GM18526 (cell line): Measurements from ENCODE around the gene SIM2.

Experiments
- POLR2A ChIP-seq: IDR thresholded peaks from 3 replicates; pipeline ENCODE4 v1.6.1; 2011; ENCODE audit not compliant: insufficient read length; ENCODE audit errors: extremely low read depth

SIM2 gene

DNA sequence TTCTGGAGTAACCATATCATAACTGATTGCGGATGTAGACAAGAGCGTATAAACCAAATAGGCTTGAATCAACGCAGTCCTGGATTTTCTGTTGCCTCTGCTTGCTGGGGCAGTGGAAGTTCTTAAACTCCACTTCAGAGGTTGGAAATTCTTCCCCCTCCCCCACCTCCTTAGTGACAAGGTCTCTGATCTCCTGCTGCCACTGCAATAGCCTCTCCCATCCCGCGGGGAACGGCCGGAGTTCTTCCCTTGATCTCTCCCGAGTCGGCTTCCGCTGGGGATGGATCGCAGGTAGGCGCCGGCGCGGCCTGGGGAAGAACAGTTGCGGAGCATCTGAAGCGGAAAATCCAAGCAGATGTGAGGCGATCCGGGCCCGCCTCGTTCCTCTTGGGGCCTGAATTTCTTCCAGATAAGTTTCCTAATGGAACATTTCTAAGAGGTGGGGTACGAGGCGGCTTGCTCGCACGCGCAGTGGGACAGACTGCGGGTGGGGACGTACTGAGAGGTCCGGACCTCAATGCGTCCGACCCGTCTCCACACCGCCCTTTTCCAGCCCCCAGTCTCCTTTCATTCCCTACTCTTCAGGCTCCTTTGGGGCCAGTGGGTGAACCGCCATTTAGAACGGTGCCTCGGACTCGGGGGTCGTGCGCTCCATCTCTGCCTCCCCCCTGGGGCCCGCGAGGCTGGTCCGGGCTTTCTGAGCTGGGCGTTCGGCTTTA is 3.1 kb upstream of the SIM2 start:
- no peak for TF ChIP-seq POLR2A

DNA sequence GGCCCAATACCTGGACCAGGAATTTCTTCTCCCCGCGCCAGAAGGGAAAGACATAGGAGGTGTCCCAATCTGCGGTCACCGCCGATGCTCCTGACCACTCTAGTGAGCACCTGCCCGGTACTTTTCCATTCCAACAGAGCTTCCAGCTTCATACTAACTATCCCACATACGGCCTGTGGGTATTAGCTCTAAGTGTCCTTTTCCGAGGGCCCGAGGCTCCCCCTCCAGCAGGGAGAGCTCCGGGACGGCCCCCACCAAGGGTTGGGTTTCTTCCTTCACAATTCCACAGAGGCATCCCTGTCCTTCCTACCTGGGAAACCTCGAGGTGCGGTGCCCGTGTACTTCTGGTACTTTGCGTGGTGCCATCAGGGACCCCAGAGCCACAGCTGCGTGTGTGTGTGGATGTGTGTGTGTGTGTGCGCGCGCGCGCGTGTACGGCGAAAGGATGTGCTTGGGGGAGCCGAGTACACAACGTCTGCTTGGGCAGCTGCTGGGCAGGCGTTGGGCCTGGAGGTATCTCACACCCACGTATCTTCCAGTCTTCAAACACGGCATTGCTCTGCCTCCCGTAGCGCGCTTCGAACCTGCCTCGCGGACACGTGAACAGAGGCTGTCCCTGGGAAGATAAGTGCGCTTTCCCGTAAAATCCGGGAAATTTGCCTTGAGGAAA is 2.4 kb upstream of the SIM2 start:
- TF ChIP-seq POLR2A = no peak

DNA sequence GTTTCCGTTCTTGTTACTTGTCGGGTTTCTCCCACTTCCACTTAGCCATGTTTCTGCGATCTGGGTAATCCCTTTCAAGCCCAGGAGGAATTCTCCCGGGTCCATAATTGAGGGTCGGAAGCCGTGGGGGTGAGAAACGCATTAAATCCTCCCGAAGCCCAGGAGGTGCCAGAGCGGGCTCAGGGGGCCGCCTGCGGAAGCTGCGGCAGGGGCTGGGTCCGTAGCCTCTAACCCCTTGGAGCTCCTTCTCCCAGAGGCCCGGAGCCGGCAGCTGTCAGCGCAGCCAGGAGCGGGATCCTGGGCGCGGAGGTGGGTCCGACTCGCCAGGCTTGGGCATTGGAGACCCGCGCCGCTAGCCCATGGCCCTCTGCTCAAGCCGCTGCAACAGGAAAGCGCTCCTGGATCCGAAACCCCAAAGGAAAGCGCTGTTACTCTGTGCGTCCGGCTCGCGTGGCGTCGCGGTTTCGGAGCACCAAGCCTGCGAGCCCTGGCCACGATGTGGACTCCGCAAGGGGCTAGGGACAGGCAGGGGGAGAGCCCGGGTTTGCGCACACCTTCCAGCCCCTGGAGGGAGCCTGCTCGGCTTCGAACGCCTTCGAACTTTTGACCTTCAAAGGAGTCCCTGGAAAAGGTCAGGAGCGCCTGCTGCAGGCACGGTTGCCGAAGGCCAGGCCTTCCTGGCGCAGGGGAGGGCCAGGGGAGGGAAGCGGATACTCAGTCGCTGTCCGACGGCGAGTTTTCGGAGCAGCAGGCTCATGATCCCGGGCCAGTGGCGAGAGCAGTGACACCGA is 1.7 kb upstream of the SIM2 start:
- no peak for TF ChIP-seq POLR2A

DNA sequence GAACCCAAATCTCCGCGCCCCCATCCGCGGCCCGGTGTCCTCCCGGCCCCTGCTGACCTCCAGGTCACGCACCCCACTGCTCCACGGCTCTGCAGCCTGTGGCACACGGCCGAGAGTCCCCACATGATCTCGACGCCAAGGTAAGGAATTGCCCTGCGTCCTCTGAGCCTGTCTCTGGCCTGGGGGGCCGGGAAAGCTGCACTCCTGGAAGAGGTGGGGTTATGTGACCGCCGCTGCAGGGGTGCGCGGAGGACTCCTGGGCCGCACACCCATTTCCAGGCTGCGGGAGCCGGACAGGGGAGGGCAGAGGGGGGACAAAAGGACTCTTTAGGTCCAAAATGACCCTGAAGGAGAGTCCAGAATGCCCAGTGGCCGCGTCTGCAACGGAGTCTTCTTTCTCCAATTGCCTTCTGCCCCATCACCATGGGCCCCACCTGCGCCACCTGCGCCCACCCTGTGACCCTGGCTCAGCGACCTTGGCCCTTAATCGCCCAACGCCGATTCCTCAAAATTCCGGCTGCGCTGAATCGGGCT is 997 bp upstream of the SIM2 start:
- no peak for TF ChIP-seq POLR2A

DNA sequence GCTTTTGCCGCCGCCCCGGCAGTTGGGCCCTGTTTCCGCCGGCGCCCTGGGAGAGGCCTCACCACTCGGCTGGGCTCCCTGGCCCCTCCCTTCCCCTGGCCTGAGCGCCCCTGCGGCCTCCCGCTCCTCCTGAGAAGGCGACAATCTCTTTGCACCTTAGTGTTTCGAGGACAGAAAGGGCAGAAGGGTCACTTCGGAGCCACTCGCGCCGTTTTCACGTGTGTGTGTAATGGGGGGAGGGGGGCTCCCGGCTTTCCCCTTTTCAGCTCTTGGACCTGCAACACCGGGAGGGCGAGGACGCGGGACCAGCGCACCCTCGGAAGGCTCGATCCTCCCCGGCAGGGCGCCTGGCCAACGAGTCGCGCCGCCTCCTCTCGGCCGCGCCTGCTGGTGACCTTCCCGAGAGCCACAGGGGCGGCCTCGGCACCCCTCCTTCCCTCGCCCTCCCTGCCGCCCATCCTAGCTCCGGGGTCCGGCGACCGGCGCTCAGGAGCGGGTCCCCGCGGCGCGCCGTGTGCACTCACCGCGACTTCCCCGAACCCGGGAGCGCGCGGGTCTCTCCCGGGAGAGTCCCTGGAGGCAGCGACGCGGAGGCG is 432 bp upstream of the SIM2 start:
- no peak for TF ChIP-seq POLR2A

DNA sequence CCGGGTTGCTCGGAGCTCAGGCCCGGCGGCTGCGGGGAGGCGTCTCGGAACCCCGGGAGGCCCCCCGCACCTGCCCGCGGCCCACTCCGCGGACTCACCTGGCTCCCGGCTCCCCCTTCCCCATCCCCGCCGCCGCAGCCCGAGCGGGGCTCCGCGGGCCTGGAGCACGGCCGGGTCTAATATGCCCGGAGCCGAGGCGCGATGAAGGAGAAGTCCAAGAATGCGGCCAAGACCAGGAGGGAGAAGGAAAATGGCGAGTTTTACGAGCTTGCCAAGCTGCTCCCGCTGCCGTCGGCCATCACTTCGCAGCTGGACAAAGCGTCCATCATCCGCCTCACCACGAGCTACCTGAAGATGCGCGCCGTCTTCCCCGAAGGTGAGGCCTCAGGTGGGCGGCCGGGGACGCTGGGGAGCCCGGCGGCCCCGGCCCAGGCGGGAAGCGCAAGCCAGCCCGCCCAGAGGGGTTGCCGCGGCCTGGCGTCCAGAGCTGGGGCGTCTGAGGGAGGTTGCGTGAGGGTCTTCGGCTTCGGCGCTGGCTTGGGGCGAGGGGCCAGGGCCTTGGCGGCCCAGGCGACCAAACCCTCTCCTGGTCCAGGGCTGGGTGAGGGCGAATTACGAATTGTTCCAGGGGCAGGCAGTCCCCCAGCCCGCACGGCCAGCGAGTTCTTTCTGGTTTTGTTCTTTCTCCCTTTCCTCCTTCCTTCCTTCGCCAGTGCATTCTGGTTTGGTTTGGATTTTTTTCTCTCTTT is 805 bp downstream of the SIM2 start:
- no peak for TF ChIP-seq POLR2A

DNA sequence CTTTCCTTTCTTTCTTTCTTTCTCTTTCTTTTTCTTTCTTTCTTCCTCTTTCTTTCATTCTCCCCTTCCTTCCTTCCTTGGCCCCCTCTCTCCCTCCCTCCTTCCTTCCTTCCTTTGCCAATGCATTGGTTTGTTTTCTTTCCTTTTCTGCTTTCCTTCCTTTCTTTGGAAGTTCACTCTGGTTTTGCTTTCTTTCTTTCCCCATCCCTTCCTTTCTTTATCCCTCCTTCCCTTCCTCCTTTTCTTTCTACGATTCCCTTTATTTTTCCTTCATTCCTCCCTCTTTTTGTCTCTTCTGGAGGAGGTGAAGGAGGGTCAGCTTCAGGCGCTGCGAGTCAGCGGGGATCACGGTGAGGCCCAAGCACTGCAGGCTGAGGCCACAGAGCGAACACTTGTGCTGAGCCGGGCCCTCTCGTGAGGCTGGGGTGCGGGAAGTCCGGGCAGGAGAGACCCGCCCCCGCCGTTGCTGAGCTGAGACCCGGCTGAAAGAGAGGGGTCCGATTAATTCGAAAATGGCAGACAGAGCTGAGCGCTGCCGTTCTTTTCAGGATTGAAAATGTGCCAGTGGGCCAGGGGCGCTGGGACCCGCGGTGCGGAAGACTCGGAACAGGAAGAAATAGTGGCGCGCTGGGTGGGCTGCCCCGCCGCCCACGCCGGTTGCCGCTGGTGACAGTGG is 1.5 kb downstream of the SIM2 start:
- TF ChIP-seq POLR2A = no peak

DNA sequence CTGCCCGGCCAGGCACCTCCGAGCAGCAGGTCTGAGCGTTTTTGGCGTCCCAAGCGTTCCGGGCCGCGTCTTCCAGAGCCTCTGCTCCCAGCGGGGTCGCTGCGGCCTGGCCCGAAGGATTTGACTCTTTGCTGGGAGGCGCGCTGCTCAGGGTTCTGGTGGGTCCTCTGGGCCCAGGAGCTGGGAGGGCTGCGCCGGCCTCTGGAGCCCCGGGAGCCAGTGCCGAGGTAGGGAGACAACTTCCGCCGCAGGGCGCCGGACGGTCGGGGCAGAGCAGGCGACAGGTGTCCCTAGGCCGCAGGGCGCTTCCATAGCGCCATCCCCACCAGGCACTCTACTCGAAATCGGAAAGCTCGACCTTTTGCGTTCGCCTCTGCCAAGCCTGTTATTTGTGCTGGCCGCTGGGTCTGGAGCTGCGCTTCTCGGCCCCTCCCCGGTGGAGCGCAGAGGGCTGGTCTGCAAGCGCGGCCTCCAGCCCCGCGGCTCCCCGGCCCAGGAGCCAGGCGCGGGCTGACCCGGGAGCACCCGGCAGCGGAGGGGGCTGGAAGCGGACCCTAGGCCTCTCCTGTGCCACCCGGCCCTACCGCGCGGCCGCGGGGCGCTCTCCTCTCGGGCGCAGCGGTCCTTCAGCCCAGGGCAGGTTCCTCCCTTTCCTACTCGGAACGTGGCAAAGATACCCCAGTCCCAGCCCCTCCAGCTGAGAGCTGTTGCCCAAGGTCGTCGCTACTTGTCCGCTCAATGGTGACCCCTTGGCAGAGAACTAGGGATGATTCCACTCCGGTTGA is 2.2 kb downstream of the SIM2 start:
- TF ChIP-seq POLR2A = no peak

DNA sequence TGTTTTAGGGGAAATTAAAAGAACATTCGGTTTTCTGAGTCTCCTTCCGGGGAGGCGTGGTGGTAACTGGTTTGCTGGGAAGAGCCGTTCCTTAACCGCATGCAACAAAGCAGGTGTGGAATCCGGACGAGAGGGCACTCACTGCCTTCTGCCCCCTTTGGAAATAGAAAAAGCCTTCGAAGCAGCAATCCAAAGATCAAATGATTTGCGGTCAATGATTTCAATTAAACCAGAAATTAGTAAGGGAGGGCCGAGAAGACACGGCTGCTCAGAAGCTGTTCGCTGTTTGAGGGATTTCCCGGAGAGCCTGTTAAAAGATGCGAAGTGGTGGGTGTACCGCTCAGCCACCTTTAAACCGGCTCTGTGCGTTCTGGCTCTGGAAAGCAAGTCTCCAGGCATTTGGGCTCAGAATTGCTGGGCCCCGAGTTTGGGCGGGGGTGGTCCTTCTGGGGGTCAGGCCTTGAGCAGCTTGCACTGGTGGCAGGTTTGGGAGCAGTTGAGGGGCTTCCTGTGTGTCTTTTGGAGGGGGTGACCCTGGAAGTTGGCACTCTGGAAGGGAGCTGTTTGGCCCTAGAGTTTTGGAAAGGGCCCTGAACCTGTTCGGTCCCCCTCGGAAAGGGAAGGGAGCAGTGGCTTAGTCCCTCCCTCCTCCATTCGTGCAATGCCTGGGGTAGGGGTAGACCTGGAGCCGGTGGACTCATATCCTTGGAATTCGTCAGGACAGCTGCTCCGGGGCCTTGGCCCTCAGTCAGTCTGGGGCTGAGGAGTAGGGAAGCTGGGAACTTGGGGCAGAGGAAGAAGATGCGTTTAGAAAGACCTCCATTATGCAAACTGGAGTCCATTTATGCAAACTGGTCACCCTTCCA is 3.1 kb downstream of the SIM2 start:
- no peak for TF ChIP-seq POLR2A

DNA sequence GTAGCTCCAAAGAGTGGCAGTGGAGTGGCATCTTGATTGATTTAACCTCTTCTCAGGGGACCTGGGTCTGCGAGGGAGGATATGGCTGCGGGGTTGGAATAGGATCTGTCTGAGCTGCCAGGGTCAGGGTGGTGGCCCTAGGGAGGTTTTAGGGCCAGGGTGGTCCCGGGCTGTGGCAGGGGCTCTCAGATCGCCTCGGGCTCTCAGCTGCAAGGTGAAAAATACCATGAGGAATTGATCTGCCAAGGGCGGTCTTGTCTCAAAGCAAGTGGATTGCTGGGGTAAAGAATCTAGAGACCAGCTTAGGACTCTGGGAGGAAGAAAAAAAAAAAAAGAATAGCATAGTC is 3.7 kb downstream of the SIM2 start:
- no peak for TF ChIP-seq POLR2A

DNA sequence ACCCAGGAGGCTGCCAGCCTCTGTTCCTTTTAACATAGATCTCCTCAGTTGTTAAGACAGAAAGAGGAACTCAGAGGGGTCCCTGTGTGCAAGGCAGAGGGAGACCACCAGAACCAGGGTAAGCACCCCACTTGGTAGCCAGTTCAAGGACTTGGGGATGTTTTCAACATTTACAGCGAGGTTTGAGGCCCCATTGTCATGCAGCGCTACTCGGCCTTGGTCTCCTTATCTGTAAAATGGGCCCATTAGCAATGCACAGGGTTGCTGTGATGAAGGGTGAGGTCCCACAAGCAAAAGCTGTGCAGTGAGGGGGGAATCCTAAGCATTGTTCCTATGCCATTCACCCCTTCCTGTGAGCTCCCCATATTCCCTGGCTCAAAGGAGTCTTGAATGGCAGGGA is 4.2 kb downstream of the SIM2 start:
- no peak for TF ChIP-seq POLR2A

DNA sequence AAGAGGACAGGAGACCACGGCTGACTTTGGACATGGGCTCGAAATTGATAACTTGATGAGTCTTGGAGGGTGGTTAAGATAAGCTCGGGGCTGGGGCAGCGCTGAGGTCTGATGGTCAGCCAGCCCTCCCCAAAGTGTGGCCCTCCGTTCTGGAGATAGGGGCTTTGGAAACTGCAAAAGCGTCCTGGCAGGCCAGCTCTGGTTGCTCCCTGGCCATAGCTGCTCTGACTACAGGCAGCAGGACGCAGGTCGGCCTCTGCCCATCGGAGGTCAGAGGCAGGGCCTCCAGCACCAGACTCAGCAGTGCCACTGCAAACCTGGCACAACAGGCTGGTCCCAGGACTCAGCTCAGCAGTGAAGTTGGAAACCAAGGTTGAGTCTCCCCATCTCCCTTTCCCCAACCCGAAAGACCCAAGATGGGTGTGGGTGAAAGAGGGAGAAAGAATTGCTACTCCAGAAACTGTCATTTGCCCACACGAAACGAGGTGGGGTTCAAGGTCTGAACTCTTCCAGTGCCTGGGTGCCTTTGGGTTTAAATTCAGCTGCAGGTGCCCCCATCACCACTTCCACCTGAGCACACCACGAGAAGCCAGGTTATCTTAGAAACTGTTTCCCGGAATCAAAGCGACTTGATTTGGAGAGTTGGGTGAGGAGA is 4.8 kb downstream of the SIM2 start:
- TF ChIP-seq POLR2A = no peak
